ENCODE measurements around the gene CCN5. TPM values are rescaled to one million over a fixed set of nuclear protein-coding genes. Genes with fewer than 3 reads are reported as not detected.

The CCN5 gene
- total and polyA plus RNA-seq, 2 experiments from 2014 or later = 23.6 to 47.3 TPM

DNA sequence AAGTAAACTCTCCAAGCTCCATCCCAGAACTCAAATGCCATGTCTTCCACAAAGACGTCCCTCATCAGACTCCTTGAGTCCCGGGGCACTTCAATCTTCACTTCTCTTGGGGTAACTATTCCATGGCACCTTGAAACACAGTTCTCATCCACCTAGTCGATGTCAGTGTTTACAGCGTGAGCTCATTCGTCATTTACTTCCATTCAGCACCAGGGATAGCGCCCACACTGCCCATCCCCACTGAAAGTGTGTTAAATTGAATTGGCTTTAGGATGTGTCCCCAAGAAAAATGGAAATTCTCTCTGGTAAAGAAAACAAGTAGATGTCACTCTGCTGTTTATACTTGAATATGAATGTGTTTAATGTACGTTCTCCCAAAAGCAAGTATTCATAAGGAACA is 61.8 kb downstream of the CCN5 start:
- Histone ChIP-seq H3K9me3 (ENCODE audit: low read depth) (no peaks in the 10 kb centered on the region), H3K79me2 (ENCODE audit: insufficient read depth) (no peaks in the 10 kb centered on the region), H3K36me3 (ENCODE audit: low read depth) (no peaks in the 10 kb centered on the region), H3K9me2 (ENCODE audit: insufficient read depth) (no peaks in the 10 kb centered on the region), H4K20me1 (ENCODE audit: insufficient read depth) (no peaks in the 10 kb centered on the region), H3K4me2 (ENCODE audit: unreplicated experiment) (no peak overlapping the region), H3K27me3 (replicated peaks; ENCODE audit: insufficient read depth) (peaks cover 7% of the 10 kb centered on the region; the same call in 1 of the 2 replicates), H3K4me3 (no peak overlapping the region), H3K4me1 (ENCODE audit: insufficient read depth) (no peaks in the 10 kb centered on the region), H2AFZ (no peak overlapping the region), H3K27ac (no peak overlapping the region), H3K9ac (no peak overlapping the region), H3F3A (ENCODE audit: insufficient read depth) (no peaks in the 10 kb centered on the region)
- no peak for TF ChIP-seq EZH2 (IDR thresholded peaks at IDR 0.05; ENCODE audit: insufficient read depth, poor library complexity, severe bottlenecking)
- no peak for TF ChIP-seq EZH2phosphoT487 (IDR thresholded peaks at IDR 0.05; ENCODE audit: insufficient read depth, low read depth)
- 11 to 19% methylated on average over 7 of the region's 7 CpGs for WGBS, 2 experiments (ENCODE audit: low coverage in 1 of 2, low lambda C conversion rate in 2 of 2, missing lambda C conversion rate in 2 of 2)
- in situ Hi-C loops (cut with MboI) = no loop called here
- DNase-seq = peak; percentile 44

Other genes with a start within 250 kb of the CCN5 start
- gene TTPAL, start 239.5 kb upstream of the CCN5 start, total RNA-seq (2014; rRNA removed; shearing (Covaris generic)) = 9.2 and 11.8 TPM in 2 replicates
- gene TTPAL, start 239.5 kb upstream of the CCN5 start, polyA plus RNA-seq (2016; fragmentation: Nextera tagmentation; extraction: Ambion mirVana) = 19.6 and 21.4 TPM in 2 replicates
- gene SERINC3, start 193.3 kb upstream of the CCN5 start, total RNA-seq (2014; rRNA removed; shearing (Covaris generic)) = 105 and 141 TPM in 2 replicates
- 194 and 202 TPM in 2 replicates for gene SERINC3, start 193.3 kb upstream of the CCN5 start, polyA plus RNA-seq (2016; fragmentation: Nextera tagmentation; extraction: Ambion mirVana)
- gene PKIG, start 132.8 kb upstream of the CCN5 start, total RNA-seq (2014; rRNA removed; shearing (Covaris generic)) = 56.1 and 83.7 TPM in 2 replicates
- 44.0 and 46.0 TPM in 2 replicates for gene PKIG, start 132.8 kb upstream of the CCN5 start, polyA plus RNA-seq (2016; fragmentation: Nextera tagmentation; extraction: Ambion mirVana)
- gene ADA, start 63.7 kb upstream of the CCN5 start, total RNA-seq (2014; rRNA removed; shearing (Covaris generic)) = 7.0 and 8.6 TPM in 2 replicates
- gene ADA, start 63.7 kb upstream of the CCN5 start, polyA plus RNA-seq (2016; fragmentation: Nextera tagmentation; extraction: Ambion mirVana) = 17.5 and 19.3 TPM in 2 replicates
- 9.9 and 11.1 TPM in 2 replicates for gene KCNK15, start 30.5 kb downstream of the CCN5 start, total RNA-seq (2014; rRNA removed; shearing (Covaris generic))
- gene KCNK15, start 30.5 kb downstream of the CCN5 start, polyA plus RNA-seq (2016; fragmentation: Nextera tagmentation; extraction: Ambion mirVana) = 5.2 and 5.7 TPM in 2 replicates
- 0.22 TPM in 1 of 2 replicates, not detected in the other for gene RIMS4, start 95.2 kb downstream of the CCN5 start, total RNA-seq (2014; rRNA removed; shearing (Covaris generic))
- gene RIMS4, start 95.2 kb downstream of the CCN5 start, polyA plus RNA-seq (2016; fragmentation: Nextera tagmentation; extraction: Ambion mirVana) = not detected in 2 replicates
- gene YWHAB, start 170.3 kb downstream of the CCN5 start, total RNA-seq (2014; rRNA removed; shearing (Covaris generic)) = 95.0 and 116 TPM in 2 replicates
- 425 and 445 TPM in 2 replicates for gene YWHAB, start 170.3 kb downstream of the CCN5 start, polyA plus RNA-seq (2016; fragmentation: Nextera tagmentation; extraction: Ambion mirVana)
- gene PABPC1L, start 194.7 kb downstream of the CCN5 start, total RNA-seq (2014; rRNA removed; shearing (Covaris generic)) = 5.9 and 33.5 TPM in 2 replicates
- gene PABPC1L, start 194.7 kb downstream of the CCN5 start, polyA plus RNA-seq (2016; fragmentation: Nextera tagmentation; extraction: Ambion mirVana) = 7.8 and 10.4 TPM in 2 replicates
- 53.0 and 63.8 TPM in 2 replicates for gene TOMM34, start 245.0 kb downstream of the CCN5 start, total RNA-seq (2014; rRNA removed; shearing (Covaris generic))
- gene TOMM34, start 245.0 kb downstream of the CCN5 start, polyA plus RNA-seq (2016; fragmentation: Nextera tagmentation; extraction: Ambion mirVana) = 63.4 and 69.9 TPM in 2 replicates